Breast epithelium (tissue), 3 donors: ENCODE measurements around the gene LPGAT1.

ENCODE experiments used
- CTCF ChIP-seq, 3 donors: fragments of 450-650 bp; IDR thresholded peaks; one replicate each; pipeline ENCODE4 v1.5.1; 2016 to 2017; ENCODE audit warnings: antibody characterized with exemption in 3 of 3, mild to moderate bottlenecking in 3 of 3, moderate library complexity in 3 of 3
- POLR2A ChIP-seq: fragments of 450-650 bp; IDR thresholded peaks from one replicate; pipeline ENCODE4 v1.6.1; 2016; ENCODE audit warnings: antibody characterized with exemption, mild to moderate bottlenecking, moderate library complexity

- TF ChIP-seq POLR2A (no peak), CTCF (IDR thresholded peaks at IDR 0.05) (no peak)
Observed at GRCh38 chr1:211752951-211753486, 77.5 kb downstream of the LPGAT1 start.
